ENCODE results near the gene HBS1L. TPM values are rescaled to one million over a fixed set of nuclear protein-coding genes. Genes with fewer than 3 reads are reported as not detected.

HBS1L gene
- total and polyA plus RNA-seq, 10 of the 15 experiments (the other 5 are each of a cell fraction or from before 2014, with no cell fraction given), result 58.7 to 142 (median 78.8) TPM

- TF ChIP-seq SREBF1 (IDR thresholded peaks at IDR 0.05; ENCODE audit: low read length) (no peak), GABPA (IDR thresholded peaks at IDR 0.05; ENCODE audit: low read depth) (no peak), HCFC1 (IDR thresholded peaks at IDR 0.05; ENCODE audit: low read length) (no peak), CREB1 (IDR thresholded peaks at IDR 0.05; ENCODE audit: low read depth) (0 out of 2 replicates have a peak, but pooled peaks have one; percentile 32), ZZZ3 (IDR thresholded peaks at IDR 0.05; ENCODE audit: control insufficient read depth, insufficient read length, low read depth) (no peak), NBN (IDR thresholded peaks at IDR 0.05) (0 out of 2 replicates have a peak, but pooled peaks have one; percentile 46), STAT1 (conservative IDR thresholded peaks at IDR 0.05) (no peak), ZBTB11 (CRISPR knock-in tag; IDR thresholded peaks at IDR 0.05) (no peak), POLR2AphosphoS5 (IDR thresholded peaks at IDR 0.05; ENCODE audit: low read length) (no peak), EP300 (IDR thresholded peaks at IDR 0.05; ENCODE audit: borderline replicate concordance in 1 of 2, control insufficient read depth in 1 of 2, low read depth in 2 of 2, low read length in 2 of 2) (peak; percentile 48 to 76; a peak in 2 of 4 replicates), TAF1 (IDR thresholded peaks at IDR 0.05; ENCODE audit: borderline replicate concordance, low read depth, low read length) (no peak), ZNF24 (IDR thresholded peaks at IDR 0.05) (no peak), TARDBP (IDR thresholded peaks at IDR 0.05; ENCODE audit: borderline replicate concordance) (no peak), TCF3 (IDR thresholded peaks at IDR 0.05; ENCODE audit: borderline replicate concordance, insufficient read depth, low read depth, low read length) (no peak), SIN3A (IDR thresholded peaks at IDR 0.05; ENCODE audit: low read depth, low read length) (no peak), MXI1 (IDR thresholded peaks at IDR 0.05; ENCODE audit: low read depth, low read length) (no peak), BCL3 (IDR thresholded peaks at IDR 0.05; ENCODE audit: borderline replicate concordance, insufficient read depth, low read depth, low read length, poor library complexity, severe bottlenecking) (no peak), NFYA (IDR thresholded peaks at IDR 0.05; ENCODE audit: borderline replicate concordance, low read depth, low read length) (no peak), SMARCA5 (IDR thresholded peaks at IDR 0.05) (no peak), RB1 (IDR thresholded peaks at IDR 0.05; ENCODE audit: borderline replicate concordance) (no peak)
- TF ChIP-seq, protein P1, sequence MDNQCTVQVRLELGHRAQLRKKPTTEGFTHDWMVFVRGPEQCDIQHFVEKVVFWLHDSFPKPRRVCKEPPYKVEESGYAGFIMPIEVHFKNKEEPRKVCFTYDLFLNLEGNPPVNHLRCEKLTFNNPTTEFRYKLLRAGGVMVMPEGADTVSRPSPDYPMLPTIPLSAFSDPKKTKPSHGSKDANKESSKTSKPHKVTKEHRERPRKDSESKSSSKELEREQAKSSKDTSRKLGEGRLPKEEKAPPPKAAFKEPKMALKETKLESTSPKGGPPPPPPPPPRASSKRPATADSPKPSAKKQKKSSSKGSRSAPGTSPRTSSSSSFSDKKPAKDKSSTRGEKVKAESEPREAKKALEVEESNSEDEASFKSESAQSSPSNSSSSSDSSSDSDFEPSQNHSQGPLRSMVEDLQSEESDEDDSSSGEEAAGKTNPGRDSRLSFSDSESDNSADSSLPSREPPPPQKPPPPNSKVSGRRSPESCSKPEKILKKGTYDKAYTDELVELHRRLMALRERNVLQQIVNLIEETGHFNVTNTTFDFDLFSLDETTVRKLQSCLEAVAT (IDR thresholded peaks at IDR 0.05), result peak; percentile 46; the same call in 1 of the 2 replicates
- TF ChIP-seq, protein P2, sequence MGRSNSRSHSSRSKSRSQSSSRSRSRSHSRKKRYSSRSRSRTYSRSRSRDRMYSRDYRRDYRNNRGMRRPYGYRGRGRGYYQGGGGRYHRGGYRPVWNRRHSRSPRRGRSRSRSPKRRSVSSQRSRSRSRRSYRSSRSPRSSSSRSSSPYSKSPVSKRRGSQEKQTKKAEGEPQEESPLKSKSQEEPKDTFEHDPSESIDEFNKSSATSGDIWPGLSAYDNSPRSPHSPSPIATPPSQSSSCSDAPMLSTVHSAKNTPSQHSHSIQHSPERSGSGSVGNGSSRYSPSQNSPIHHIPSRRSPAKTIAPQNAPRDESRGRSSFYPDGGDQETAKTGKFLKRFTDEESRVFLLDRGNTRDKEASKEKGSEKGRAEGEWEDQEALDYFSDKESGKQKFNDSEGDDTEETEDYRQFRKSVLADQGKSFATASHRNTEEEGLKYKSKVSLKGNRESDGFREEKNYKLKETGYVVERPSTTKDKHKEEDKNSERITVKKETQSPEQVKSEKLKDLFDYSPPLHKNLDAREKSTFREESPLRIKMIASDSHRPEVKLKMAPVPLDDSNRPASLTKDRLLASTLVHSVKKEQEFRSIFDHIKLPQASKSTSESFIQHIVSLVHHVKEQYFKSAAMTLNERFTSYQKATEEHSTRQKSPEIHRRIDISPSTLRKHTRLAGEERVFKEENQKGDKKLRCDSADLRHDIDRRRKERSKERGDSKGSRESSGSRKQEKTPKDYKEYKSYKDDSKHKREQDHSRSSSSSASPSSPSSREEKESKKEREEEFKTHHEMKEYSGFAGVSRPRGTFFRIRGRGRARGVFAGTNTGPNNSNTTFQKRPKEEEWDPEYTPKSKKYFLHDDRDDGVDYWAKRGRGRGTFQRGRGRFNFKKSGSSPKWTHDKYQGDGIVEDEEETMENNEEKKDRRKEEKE (IDR thresholded peaks at IDR 0.05), result no peak
Observed at GRCh38 chr6:135002974-135003703, 51.5 kb downstream of the HBS1L start (continued).

Measured in GM12878 (cell line).